HG02798 (cell line): ENCODE data around the gene FRG2C.
"Not testable (repeated sequence)": the region's sequence is repeated elsewhere in the genome, so short reads cannot be mapped to it uniquely, and the experiment has no call there.

Source experiments
- ATAC-seq: cut with Tn5 transposase; IDR thresholded peaks from one replicate; pipeline ENCODE4 v1.9.1; 2021; ENCODE audit warnings: mild to moderate bottlenecking; ENCODE audit not compliant: unreplicated experiment, poor library complexity

FRG2C gene

GRCh38 chr3:75668759-75669347, 4.7 kb downstream of the FRG2C start:
- ATAC-seq, result peak; percentile 47

- ATAC-seq, result peak; percentile 49
Measured at GRCh38 chr3:75669348-75670297, 5.5 kb downstream of the FRG2C start.

- not testable (repeated sequence) for ATAC-seq
Measured at GRCh38 chr3:75670298-75671286, 6.5 kb downstream of the FRG2C start.

- ATAC-seq, result not testable (repeated sequence)
Measured at GRCh38 chr3:75671287-75672139, 7.4 kb downstream of the FRG2C start.

GRCh38 chr3:75672140-75672775, 8.1 kb downstream of the FRG2C start:
- ATAC-seq, result peak; percentile 33

GRCh38 chr3:75683965-75684364, 19.8 kb downstream of the FRG2C start:
- ATAC-seq, result not testable (repeated sequence)

GRCh38 chr3:75687323-75687722, 23.2 kb downstream of the FRG2C start:
- ATAC-seq, result no peak

GRCh38 chr3:75692061-75692460, 27.9 kb downstream of the FRG2C start:
- ATAC-seq, result no peak
